Thymus (tissue), 14 donors: Measurements from ENCODE around the gene FAM124A. TPM values are rescaled to one million over a fixed set of nuclear protein-coding genes. Genes with fewer than 3 reads are reported as not detected.
A peak's percentile ranks its signal among the peaks of the same experiment; 100 is the strongest.

ENCODE experiments used
- DNase-seq, 9 donors: peaks; one replicate each; pipeline ENCODE4 v3.0.0-alpha.2; 2013; ENCODE audit warnings: low spot score in 9 of 9, low read depth in 6 of 9, missing footprints in 1 of 9
- H3K27ac ChIP-seq, 2 donors: one replicate each; pipeline ENCODE4 v1.5.1; 2013; ENCODE audit warnings: control low read depth in 1 of 2, low read depth in 1 of 2, low read length in 1 of 2, mild to moderate bottlenecking in 1 of 2, moderate library complexity in 1 of 2
- H3K27me3 ChIP-seq, 2 donors: one replicate each; pipeline ENCODE4 v1.5.1; 2013; ENCODE audit warnings: low read length in 1 of 2; ENCODE audit not compliant: control insufficient read depth in 2 of 2, insufficient read depth in 1 of 2
- H3K36me3 ChIP-seq, 2 donors: one replicate each; pipeline ENCODE4 v1.5.1; 2013; ENCODE audit warnings: low read length in 1 of 2, mild to moderate bottlenecking in 1 of 2, moderate library complexity in 1 of 2; ENCODE audit not compliant: control insufficient read depth in 2 of 2, insufficient read depth in 2 of 2
- H3K4me1 ChIP-seq, 2 donors: one replicate each; pipeline ENCODE4 v1.5.1; 2013; ENCODE audit warnings: low read length in 2 of 2; ENCODE audit not compliant: control insufficient read depth in 2 of 2, insufficient read depth in 2 of 2
- H3K4me3 ChIP-seq, 2 donors: one replicate each; pipeline ENCODE4 v1.5.1; 2013; ENCODE audit warnings: low read length in 2 of 2, control low read depth in 1 of 2, mild to moderate bottlenecking in 1 of 2
- H3K9me3 ChIP-seq, 2 donors: one replicate each; pipeline ENCODE4 v1.5.1; 2013; ENCODE audit warnings: low read length in 1 of 2, mild to moderate bottlenecking in 1 of 2; ENCODE audit not compliant: control insufficient read depth in 2 of 2, insufficient read depth in 1 of 2
- WGBS: extraction: QIAGEN DNeasy Blood & Tissue Kit; methylation state at CpG from one replicate; pipeline ENCODE4 v1.1.7; 2013; 5-methylcytosine and 5-hydroxymethylcytosine counted together
- long read RNA-seq, 10 donors: transcript quantifications; one replicate each; lab custom pipeline, GENCODE V29; 2026
- polyA plus RNA-seq: library from polyadenylated mRNA; stranded (reverse); fragments of 200-250 nt; gene quantifications from one replicate; pipeline ENCODE4 v1.2.3, GENCODE V29; 2013
- total RNA-seq: library from RNA; stranded (reverse); fragments of 120-200 nt; gene quantifications from one replicate; pipeline ENCODE4 v1.2.4, GENCODE V29; 2013
- donor health status: healthy.

FAM124A gene, protein sequence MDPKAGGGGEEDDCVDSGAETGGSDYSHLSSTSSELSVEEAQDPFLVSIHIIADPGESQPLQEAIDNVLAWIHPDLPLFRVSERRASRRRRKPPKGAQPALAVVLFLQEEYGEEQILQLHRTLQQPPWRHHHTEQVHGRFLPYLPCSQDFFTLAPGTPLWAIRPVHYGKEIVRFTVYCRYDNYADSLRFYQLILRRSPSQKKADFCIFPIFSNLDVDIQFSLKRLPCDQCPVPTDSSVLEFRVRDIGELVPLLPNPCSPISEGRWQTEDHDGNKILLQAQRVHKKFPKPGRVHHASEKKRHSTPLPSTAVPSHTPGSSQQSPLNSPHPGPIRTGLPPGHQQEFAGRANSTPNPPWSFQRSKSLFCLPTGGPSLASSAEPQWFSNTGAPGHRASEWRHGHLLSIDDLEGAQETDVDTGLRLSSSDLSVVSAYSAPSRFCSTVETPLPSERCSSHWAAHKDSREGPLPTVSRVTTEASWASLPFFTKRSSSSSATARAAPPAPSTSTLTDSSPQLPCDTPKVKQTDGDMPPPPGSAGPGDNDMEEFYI
- total RNA-seq (3.0 TPM), polyA plus RNA-seq (5.2 TPM)
- long read RNA-seq, donor 1, full-length matches to known transcripts = 1 of 1 reads
- long read RNA-seq, donor 1, partial matches to known transcripts = 0 of 1 reads
- long read RNA-seq, donor 1, other reads (novel, unspliced or antisense) = 0 of 1 reads
- long read RNA-seq, donor 2 = 0 reads
- long read RNA-seq, donor 3 = 0 reads
- long read RNA-seq, donor 4, partial matches to known transcripts = 0 of 1 reads
- long read RNA-seq, donor 4, other reads (novel, unspliced or antisense) = 0 of 1 reads
- long read RNA-seq, donor 5 = 0 reads
- long read RNA-seq, donor 6, full-length matches to known transcripts = 1 of 1 reads
- long read RNA-seq, donor 6, partial matches to known transcripts = 0 of 1 reads
- long read RNA-seq, donor 6, other reads (novel, unspliced or antisense) = 0 of 1 reads
- long read RNA-seq, donor 7 = 0 reads
- long read RNA-seq, donor 8, full-length matches to known transcripts = 1 of 1 reads
- long read RNA-seq, donor 8, partial matches to known transcripts = 0 of 1 reads
- long read RNA-seq, donor 8, other reads (novel, unspliced or antisense) = 0 of 1 reads
- long read RNA-seq, donor 9 = 0 reads
- long read RNA-seq, donor 10, partial matches to known transcripts = 0 of 1 reads
- long read RNA-seq, donor 10, other reads (novel, unspliced or antisense) = 0 of 1 reads

DNA sequence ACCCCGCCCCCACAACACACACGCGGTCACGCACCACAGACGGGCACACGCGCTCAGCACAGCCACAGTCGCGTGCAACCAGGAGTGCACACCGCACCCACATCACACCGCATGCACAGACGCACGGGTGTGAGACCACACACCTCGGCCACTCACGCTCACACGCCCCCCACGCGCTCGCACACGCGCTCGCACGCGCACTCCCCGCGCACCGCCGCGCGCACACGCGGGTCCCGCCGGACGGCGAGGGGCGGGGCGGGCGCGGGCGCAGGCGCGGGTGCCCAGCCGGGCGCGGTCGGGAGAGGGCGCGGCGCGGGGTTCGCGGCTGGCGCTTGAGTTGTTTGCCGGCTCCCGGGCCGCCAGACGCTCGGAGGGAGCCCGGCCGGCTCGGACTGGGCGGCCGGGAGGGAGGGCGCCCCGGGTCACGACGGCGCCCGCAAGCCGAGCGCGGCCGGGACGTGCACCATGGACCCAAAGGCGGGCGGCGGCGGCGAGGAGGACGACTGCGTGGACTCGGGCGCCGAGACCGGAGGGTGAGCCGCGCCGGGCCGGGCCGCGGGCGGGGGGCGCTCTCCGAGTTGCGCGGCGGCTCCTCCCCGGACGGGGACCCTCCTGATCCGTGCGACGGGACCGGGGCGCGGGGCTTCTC lies at the start of gene FAM124A:
Gene FAM124A, plus strand, starts transcription at position 362 of the 649 bp plus-strand sequence. Its CDS starts 104 bp downstream, at position 466.
- peak in 5 of 9 donors; percentile 12 to 56 (median 31) for DNase-seq
- peaks cover 0 to 14% of the 10 kb centered on the region in 2 donors for H3K4me1 ChIP-seq
- peak within 1 kb of the TSS; percentile 20 to 43 for H3K27ac ChIP-seq
- H3K9me3 ChIP-seq = peaks cover 1 to 5% of the 10 kb centered on the region in 2 donors
- under 1% methylated on average over 106 of the region's 106 CpGs for WGBS
- H3K36me3 ChIP-seq = no peaks in the 10 kb centered on the region
- peak within 1 kb of the TSS; percentile 45 to 65 for H3K4me3 ChIP-seq
- H3K27me3 ChIP-seq = peaks cover 20 to 76% of the 10 kb centered on the region in 2 donors

DNA sequence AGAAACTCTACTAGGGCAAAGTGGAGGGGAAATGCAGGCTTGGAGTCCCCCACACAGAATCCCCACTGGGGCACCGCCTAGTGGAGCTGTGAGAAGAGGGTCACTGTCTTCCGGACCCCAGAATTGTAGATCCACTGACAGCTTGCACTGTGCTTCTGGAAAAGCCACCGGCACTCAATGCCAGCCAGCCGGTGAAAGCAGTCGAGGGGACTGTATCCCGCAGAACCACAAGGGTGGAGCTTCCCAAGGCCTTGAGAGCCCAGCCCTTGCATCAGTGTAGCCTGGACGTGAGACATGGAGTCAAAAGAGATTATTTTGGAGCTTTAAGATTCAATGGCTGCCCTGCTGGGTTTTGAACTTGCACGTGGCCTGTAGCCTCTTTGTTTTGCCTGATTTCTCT lies 47.2 kb upstream of the FAM124A start:
- H3K4me1 ChIP-seq = no peaks in the 10 kb centered on the region
- H3K27ac ChIP-seq = no peak overlapping the region
- H3K36me3 ChIP-seq = no peaks in the 10 kb centered on the region
- H3K9me3 ChIP-seq = no peaks in the 10 kb centered on the region
- 98% methylated on average over 8 of the region's 8 CpGs for WGBS
- DNase-seq = no peak
- H3K4me3 ChIP-seq = no peak overlapping the region
- H3K27me3 ChIP-seq = peaks cover 0 to 8% of the 10 kb centered on the region in 2 donors

DNA sequence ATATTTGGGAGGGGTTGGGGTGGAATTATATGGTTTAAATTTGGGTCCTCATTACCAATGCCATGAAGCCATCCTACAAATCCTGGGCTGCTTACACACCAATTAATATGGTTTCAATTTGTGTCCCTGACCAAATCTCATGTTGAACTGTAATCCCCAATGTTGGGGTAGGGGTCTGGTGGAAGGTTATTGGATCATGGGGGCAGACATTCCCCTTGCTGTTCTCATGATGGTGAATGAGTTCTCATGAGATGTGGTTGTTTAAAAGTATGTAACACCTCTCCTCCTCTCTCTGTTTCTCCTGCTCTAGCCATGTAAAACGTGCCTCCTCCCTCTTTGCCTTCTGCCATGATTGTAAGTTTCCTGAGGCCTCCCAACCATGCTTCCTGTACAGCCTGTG lies 46.6 kb upstream of the FAM124A start:
- Histone ChIP-seq H3K4me3 (no peak overlapping the region), H3K9me3 (no peaks in the 10 kb centered on the region), H3K27me3 (peaks cover 0 to 4% of the 10 kb centered on the region in 2 donors), H3K4me1 (no peaks in the 10 kb centered on the region), H3K27ac (no peak overlapping the region), H3K36me3 (no peaks in the 10 kb centered on the region)
- no peak for DNase-seq
- 84% methylated on average over 1 of the region's 1 CpG for WGBS

DNA sequence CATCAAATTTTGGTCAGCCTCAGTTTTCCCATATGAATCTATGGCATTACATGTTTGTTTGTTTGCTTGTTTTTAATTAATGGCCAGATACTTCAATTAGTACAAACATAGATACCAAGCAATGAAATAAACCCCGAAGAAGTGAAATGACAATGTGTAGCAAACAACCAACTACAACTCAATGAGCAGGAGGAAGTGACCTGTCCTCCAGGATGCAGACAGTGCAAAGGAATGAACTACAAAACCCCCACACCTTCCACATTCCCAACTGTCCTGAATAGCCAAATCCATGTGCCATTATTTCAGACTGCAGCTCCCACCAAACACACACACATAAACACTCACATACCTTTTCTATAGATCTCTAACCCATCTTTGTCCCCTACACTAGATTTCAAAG lies 45.0 kb upstream of the FAM124A start:
- Histone ChIP-seq H3K9me3 (no peaks in the 10 kb centered on the region), H3K4me3 (no peak overlapping the region), H3K27ac (no peak overlapping the region), H3K27me3 (peaks cover 0 to 5% of the 10 kb centered on the region in 2 donors), H3K36me3 (no peaks in the 10 kb centered on the region), H3K4me1 (no peaks in the 10 kb centered on the region)
- no peak for DNase-seq
- WGBS = 100% methylated on average over 1 of the region's 1 CpG

DNA sequence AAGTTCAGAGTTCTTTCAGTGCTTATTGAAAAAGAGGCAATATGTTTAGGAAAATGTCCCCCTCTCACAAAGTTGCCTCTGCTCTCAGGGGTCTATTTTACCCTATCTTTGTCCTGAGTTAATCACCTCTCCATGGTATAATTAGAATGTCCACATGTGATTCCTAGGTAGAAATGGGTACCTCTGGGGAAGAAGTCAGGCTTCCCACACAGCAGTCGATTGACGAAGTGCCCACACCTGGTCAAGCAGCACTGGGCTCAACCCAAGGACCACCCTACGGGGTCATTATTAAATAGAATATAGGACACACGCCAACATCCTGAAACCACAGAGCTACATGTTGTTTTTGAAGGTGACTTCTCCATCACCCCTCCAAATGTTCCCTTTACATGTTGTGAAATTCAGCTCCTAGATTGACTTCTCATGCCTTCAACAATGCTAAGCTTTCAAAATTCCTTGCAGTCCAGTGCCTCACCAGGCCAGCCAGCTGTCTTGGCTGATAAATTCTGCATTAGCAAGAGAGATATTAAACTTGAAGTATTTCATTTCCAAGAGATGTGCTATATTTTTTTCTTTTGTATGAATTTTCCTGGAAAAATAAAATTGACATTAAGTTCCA lies 43.6 kb upstream of the FAM124A start:
- H3K36me3 ChIP-seq = no peaks in the 10 kb centered on the region
- 98% methylated on average over 4 of the region's 4 CpGs for WGBS
- H3K9me3 ChIP-seq = no peaks in the 10 kb centered on the region
- peaks cover 0 to 5% of the 10 kb centered on the region in 2 donors for H3K27me3 ChIP-seq
- H3K4me3 ChIP-seq = no peak overlapping the region
- no peaks in the 10 kb centered on the region for H3K4me1 ChIP-seq
- no peak for DNase-seq
- H3K27ac ChIP-seq = no peak overlapping the region

DNA sequence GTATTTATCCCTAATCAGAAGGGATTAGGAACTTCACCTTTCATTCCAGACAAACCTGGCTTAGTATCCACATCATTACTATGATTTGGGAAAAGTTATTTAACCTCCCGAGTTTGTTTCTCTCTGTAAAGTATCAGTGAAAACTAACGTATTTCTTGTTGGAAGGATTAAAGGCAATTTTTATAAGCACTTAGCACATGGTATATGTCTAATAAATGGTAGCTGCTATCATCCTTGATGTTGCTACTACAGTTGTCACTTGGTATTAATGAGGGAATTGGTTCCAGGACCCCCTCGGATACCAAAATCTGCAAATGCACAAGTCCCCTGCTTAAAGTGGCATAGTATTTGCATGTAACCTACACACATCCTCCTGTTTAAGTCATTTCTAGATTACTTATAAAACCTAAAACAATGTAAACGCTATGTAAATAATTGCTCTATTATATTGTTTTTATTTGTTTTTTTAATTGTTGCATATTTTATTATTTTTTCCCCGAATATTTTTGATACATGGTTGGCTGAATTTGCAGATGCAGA lies 42.7 kb upstream of the FAM124A start:
- DNase-seq = no peak
- Histone ChIP-seq H3K27ac (no peak overlapping the region), H3K27me3 (peaks cover 0 to 5% of the 10 kb centered on the region in 2 donors), H3K4me3 (no peak overlapping the region), H3K9me3 (no peaks in the 10 kb centered on the region), H3K4me1 (no peaks in the 10 kb centered on the region), H3K36me3 (no peaks in the 10 kb centered on the region)
- 96% methylated on average over 5 of the region's 5 CpGs for WGBS

DNA sequence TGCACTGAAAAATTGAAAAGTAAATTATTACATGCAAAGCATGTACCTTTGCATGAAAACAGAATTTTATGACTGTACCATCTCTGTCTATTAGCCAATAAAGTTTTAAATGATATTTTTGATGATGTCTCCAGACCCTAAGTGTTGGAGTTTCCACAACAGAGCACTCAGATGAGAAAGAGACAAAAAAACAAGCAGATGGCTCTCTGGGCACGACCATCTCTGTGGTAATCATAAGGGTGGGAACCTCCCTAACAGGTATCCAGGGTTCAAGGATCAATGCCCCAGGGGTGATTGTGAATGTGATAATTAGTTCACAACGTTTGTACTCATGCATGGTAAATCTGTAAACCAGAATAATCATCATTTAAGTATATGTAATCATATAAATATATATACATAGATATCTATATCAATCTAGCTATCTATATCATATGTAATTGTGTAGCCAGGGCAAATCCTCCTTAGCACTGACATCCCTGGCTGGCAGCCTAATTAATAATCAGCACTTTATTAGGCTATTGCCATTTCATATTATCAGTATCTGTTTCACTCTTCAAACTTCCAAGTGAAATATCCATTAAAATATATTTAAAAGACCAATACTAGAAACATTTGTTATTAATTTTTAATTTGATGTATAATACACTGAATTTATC lies 41.2 kb upstream of the FAM124A start:
- DNase-seq = no peak
- Histone ChIP-seq H3K9me3 (no peaks in the 10 kb centered on the region), H3K4me1 (no peaks in the 10 kb centered on the region), H3K36me3 (no peaks in the 10 kb centered on the region), H3K4me3 (no peak overlapping the region), H3K27me3 (peaks cover 0 to 5% of the 10 kb centered on the region in 2 donors), H3K27ac (no peak overlapping the region)
- WGBS = 78% methylated on average over 2 of the region's 2 CpGs
